ENCODE results near the gene AK1. TPM values are rescaled to one million over a fixed set of nuclear protein-coding genes. Genes with fewer than 3 reads are reported as not detected.

AK1 gene
- total and polyA plus RNA-seq, 2 of the 8 experiments (the other 6 are each of a cell fraction or from before 2014, with no cell fraction given), result 37.9 to 39.2 TPM

DNA sequence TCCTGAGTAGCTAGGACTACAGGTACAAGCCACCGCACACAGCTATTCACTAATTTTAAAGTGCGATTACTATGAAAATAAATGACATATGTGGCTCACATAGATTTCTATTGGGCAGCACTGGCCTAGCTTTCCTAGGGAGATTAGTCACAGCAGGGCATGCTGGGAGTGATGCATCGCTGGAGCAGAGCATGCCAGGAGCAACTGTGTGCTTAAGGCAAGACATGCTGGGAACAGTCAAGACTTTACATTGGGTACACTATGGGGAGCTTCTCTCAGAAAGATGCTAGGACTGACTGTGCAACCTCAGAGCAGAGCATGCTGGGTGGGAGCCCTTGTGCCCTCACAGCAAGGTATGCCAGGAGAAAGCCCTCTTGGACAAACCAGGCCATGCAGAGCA is 12.6 kb upstream of the AK1 start:
- Histone ChIP-seq H3K23me2 (ENCODE audit: low read depth, low read length) (no peaks in the 10 kb centered on the region), H2AK5ac (ENCODE audit: low read depth, low read length) (no peak overlapping the region), H2BK5ac (ENCODE audit: low read depth, low read length) (no peak overlapping the region), H3K79me1 (ENCODE audit: low read depth, low read length) (0 out of 2 replicates have a peak, but pooled peaks cover 3% of the 10 kb centered on the region), H3K4me1 (replicated peaks in 1 of 4; ENCODE audit: control insufficient read depth in 3 of 4, insufficient read depth in 4 of 4, low read length in 3 of 4) (no peaks in the 10 kb centered on the region), H3K27ac (ENCODE audit: low read depth, low read length) (no peak overlapping the region), H2AFZ (ENCODE audit: low read length) (no peak overlapping the region), H3K27me3 (replicated peaks in 1 of 4; ENCODE audit: control insufficient read depth in 3 of 4, extremely low read depth in 1 of 4, insufficient read depth in 3 of 4, low read length in 3 of 4) (no peaks in the 10 kb centered on the region), H4K5ac (ENCODE audit: insufficient read length, low read depth, low read length) (no peak overlapping the region), H3K4me2 (ENCODE audit: insufficient read depth in 1 of 2, low read depth in 2 of 2, low read length in 2 of 2) (no peak overlapping the region), H3K14ac (ENCODE audit: insufficient read length) (no peak overlapping the region), H4K91ac (replicated peaks; ENCODE audit: insufficient read length, low read length) (no peak overlapping the region), H3K79me2 (ENCODE audit: control insufficient read depth in 1 of 2, insufficient read depth in 2 of 2, low read length in 2 of 2) (no peaks in the 10 kb centered on the region), H3K4me3 (ENCODE audit: extremely low read depth in 1 of 4, insufficient read depth in 2 of 4, low read depth in 3 of 4, low read length in 4 of 4) (no peak overlapping the region), H3K23ac (ENCODE audit: insufficient read length) (no peak overlapping the region), H2BK15ac (ENCODE audit: low read length) (no peak overlapping the region), H2BK12ac (ENCODE audit: low read depth, low read length) (no peak overlapping the region), H3K36me3 (ENCODE audit: control insufficient read depth in 2 of 4, insufficient read depth in 4 of 4, low read length in 3 of 4) (peaks cover 27 to 51% (median 36%) of the 10 kb centered on the region in 4 experiments), H4K20me1 (replicated peaks in 1 of 2; ENCODE audit: control insufficient read depth in 1 of 2, insufficient read depth in 2 of 2, low read length in 2 of 2) (peaks cover 0 to 6% of the 10 kb centered on the region in 2 experiments), H3K56ac (replicated peaks; ENCODE audit: insufficient read length, low read depth, low read length) (no peak overlapping the region), H3K9ac (replicated peaks in 1 of 4; ENCODE audit: extremely low read depth in 1 of 4, low read depth in 3 of 4, low read length in 3 of 4) (no peak overlapping the region), H2BK20ac (ENCODE audit: low read length) (no peak overlapping the region), H3K18ac (ENCODE audit: extremely low read depth, low read length) (no peak overlapping the region), H2BK120ac (replicated peaks; ENCODE audit: low read depth, low read length) (no peak overlapping the region), H3K4ac (replicated peaks; ENCODE audit: insufficient read length, low read depth, low read length) (no peak overlapping the region), H3K9me3 (ENCODE audit: insufficient read depth in 2 of 2, low read depth in 1 of 2, low read length in 1 of 2) (no peaks in the 10 kb centered on the region), H4K8ac (ENCODE audit: extremely low read depth, insufficient read depth, low read length) (peak overlapping the region; percentile 16; the same call in 1 of the 2 replicates)
- no peak for DNase-seq (ENCODE audit: low read depth in 1 of 2, low spot score in 2 of 2)
- no peak for FAIRE-seq
- ChIA-PET POLR2A (ENCODE audit: partially characterized antibody) (interaction anchor here (0.6 to 2.3 kb wide), 6 partner anchors 8 to 31 kb away, joined by 3 to 8 read pairs (median 4); no protein-coding TSS in a partner anchor), CTCF (ENCODE audit: partially characterized antibody) (interaction anchor here (0.6 to 2.1 kb wide), 11 partner anchors 9 to 656 kb away, joined by 3 to 15 read pairs (median 5); partner anchors contain the start of genes ST6GALNAC4 and ST6GALNAC6)
- no peak for TF ChIP-seq SP2 (IDR thresholded peaks at IDR 0.05; ENCODE audit: low read length)
- no peak for TF ChIP-seq EP300 (IDR thresholded peaks at IDR 0.05; ENCODE audit: borderline replicate concordance in 1 of 2, low read depth in 2 of 2, low read length in 2 of 2)
- TF ChIP-seq, protein P1, sequence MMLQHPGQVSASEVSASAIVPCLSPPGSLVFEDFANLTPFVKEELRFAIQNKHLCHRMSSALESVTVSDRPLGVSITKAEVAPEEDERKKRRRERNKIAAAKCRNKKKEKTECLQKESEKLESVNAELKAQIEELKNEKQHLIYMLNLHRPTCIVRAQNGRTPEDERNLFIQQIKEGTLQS (IDR thresholded peaks at IDR 0.05; ENCODE audit: insufficient read depth, low read depth, low read length), result no peak
- TF ChIP-seq POLR2AphosphoS5 (IDR thresholded peaks at IDR 0.05; ENCODE audit: low read depth, low read length), result no peak
- WGBS, 2 experiments (ENCODE audit: extremely low coverage in 1 of 2, insufficient coverage in 1 of 2, insufficient read length in 1 of 2, insufficient replicate concordance in 2 of 2, low coverage in 1 of 2, low lambda C conversion rate in 2 of 2, missing lambda C conversion rate in 1 of 2), result 96% methylated on average over 3 of the region's 3 CpGs; no CpG with 5 or more reads in 1 of the 2 experiments

Data from H1 (cell line).